CD14-positive monocyte (primary cell): ENCODE data around the gene SLC22A16. TPM values are rescaled to one million over a fixed set of nuclear protein-coding genes. Genes with fewer than 3 reads are reported as not detected.

Experiments used
- DNase-seq, 3 donors: peaks; one replicate each; pipeline ENCODE4 v3.0.0-alpha.2; 2011 to 2022
- H2AFZ ChIP-seq: 2 replicates; pipeline ENCODE4 v1.6.0; 2012; ENCODE audit warnings: mild to moderate bottlenecking, low read depth, low read length, inconsistent platforms; ENCODE audit not compliant: insufficient read depth, poor library complexity, severe bottlenecking
- H3K27ac ChIP-seq, 2 donors: 1 replicate in 1 of 2; 2 replicates in 1 of 2; pipeline ENCODE4 v1.5.1; 2012 to 2013; ENCODE audit warnings: low read length in 2 of 2, control low read depth in 1 of 2, inconsistent platforms in 1 of 2, low read depth in 1 of 2, mild to moderate bottlenecking in 1 of 2
- H3K27me3 ChIP-seq, 2 donors: one replicate each; pipeline versions ENCODE4 v1.6.0 to v1.6.1; 2011 to 2013; ENCODE audit warnings: low read length in 2 of 2; ENCODE audit not compliant: control insufficient read depth in 2 of 2, insufficient read depth in 2 of 2
- H3K36me3 ChIP-seq, 2 donors: replicated peaks in 1 of 2; 1 replicate in 1 of 2; 2 replicates in 1 of 2; pipeline versions ENCODE4 v1.5.1 to v1.6.1; 2012 to 2013; ENCODE audit warnings: low read length in 2 of 2, control low read depth in 1 of 2, inconsistent platforms in 1 of 2, mild to moderate bottlenecking in 1 of 2; ENCODE audit not compliant: insufficient read depth in 2 of 2, control insufficient read depth in 1 of 2
- H3K4me1 ChIP-seq, 2 donors: 1 replicate in 1 of 2; 2 replicates in 1 of 2; pipeline versions ENCODE4 v1.5.1 to v1.6.1; 2012 to 2013; ENCODE audit warnings: low read length in 2 of 2, control low read depth in 1 of 2, inconsistent platforms in 1 of 2, mild to moderate bottlenecking in 1 of 2, moderate library complexity in 1 of 2; ENCODE audit not compliant: insufficient read depth in 2 of 2, control insufficient read depth in 1 of 2
- H3K4me2 ChIP-seq: replicated peaks from 2 replicates; pipeline ENCODE3; 2012; ENCODE audit warnings: low read length, moderate library complexity, mild to moderate bottlenecking; ENCODE audit not compliant: poor library complexity, severe bottlenecking; ENCODE audit errors: extremely low read depth
- H3K4me3 ChIP-seq, 3 experiments: fragments of 200-600 bp in 1 of 3; sonication (generic) in 1 of 3; replicated peaks in 1 of 3; 1 replicate in 2 of 3; 2 replicates in 1 of 3; pipeline ENCODE4 v1.5.1; 2011 to 2013; ENCODE audit warnings: low read length in 3 of 3, mild to moderate bottlenecking in 3 of 3, control low read depth in 2 of 3, low read depth in 2 of 3, inconsistent platforms in 1 of 3, moderate library complexity in 1 of 3
- H3K79me2 ChIP-seq: 2 replicates; pipeline ENCODE4 v1.6.0; 2012; ENCODE audit warnings: mild to moderate bottlenecking, control low read depth, inconsistent platforms, low read length, moderate library complexity; ENCODE audit not compliant: insufficient read depth
- H3K9ac ChIP-seq: 2 replicates; pipeline ENCODE4 v1.6.0; 2017; ENCODE audit warnings: low read length, mild to moderate bottlenecking; ENCODE audit not compliant: insufficient read depth, poor library complexity, severe bottlenecking
- H3K9me3 ChIP-seq, 2 donors: replicated peaks in 1 of 2; 1 replicate in 1 of 2; 2 replicates in 1 of 2; pipeline versions ENCODE4 v1.5.1 to v1.6.1; 2012 to 2013; ENCODE audit warnings: low read length in 2 of 2, control low read depth in 1 of 2; ENCODE audit not compliant: control insufficient read depth in 1 of 2, insufficient read depth in 1 of 2
- H4K20me1 ChIP-seq: 2 replicates; pipeline ENCODE4 v1.6.0; 2012; ENCODE audit warnings: mild to moderate bottlenecking, low read length, control low read depth, moderate library complexity; ENCODE audit not compliant: insufficient read depth
- H3K27ac Mint-ChIP-seq, 7 donors: one replicate each; pipeline ENCODE4 v1.8.0; 2020; ENCODE audit warnings: mild to moderate bottlenecking in 7 of 7, mixed read lengths in 7 of 7, moderate library complexity in 6 of 7, inconsistent platforms in 2 of 7
- H3K27me3 Mint-ChIP-seq, 3 donors: one replicate each; pipeline ENCODE4 v1.8.0; 2021 to 2022; ENCODE audit warnings: low read depth in 3 of 3, mild to moderate bottlenecking in 3 of 3, mixed read lengths in 3 of 3, moderate library complexity in 3 of 3, inconsistent platforms in 1 of 3
- H3K36me3 Mint-ChIP-seq, 2 donors: one replicate each; pipeline ENCODE4 v1.8.0; 2020; ENCODE audit warnings: mixed read lengths in 2 of 2, inconsistent platforms in 1 of 2, mild to moderate bottlenecking in 1 of 2
- H3K4me1 Mint-ChIP-seq: one replicate; pipeline ENCODE4 v1.8.0; 2020; ENCODE audit warnings: mild to moderate bottlenecking, mixed read lengths
- H3K4me3 Mint-ChIP-seq, 2 donors: one replicate each; pipeline ENCODE4 v1.8.0; 2020; ENCODE audit warnings: mild to moderate bottlenecking in 2 of 2, mixed read lengths in 2 of 2, moderate library complexity in 1 of 2
- H3K9me3 Mint-ChIP-seq, 7 donors: one replicate each; pipeline ENCODE4 v1.8.0; 2020 to 2022; ENCODE audit warnings: mixed read lengths in 7 of 7, mild to moderate bottlenecking in 6 of 7, moderate library complexity in 6 of 7, inconsistent platforms in 2 of 7
- WGBS: methylation state at CpG from one replicate; pipeline ENCODE4 v1.1.5; 2013; ENCODE audit warnings: missing lambda C conversion rate; ENCODE audit not compliant: insufficient coverage; 5-methylcytosine and 5-hydroxymethylcytosine counted together
- intact Hi-C, 2 donors: fragments of 100-400 bp; cut with micrococcal nuclease; formaldehyde crosslinking; loops; one replicate each; pipeline versions ENCODE4 v1.15.0 to v1.15.1; 2023
- polyA plus RNA-seq, 3 donors: library from polyadenylated mRNA; depleted of rRNA in 1 of 3; unstranded in 2 of 3; stranded (reverse) in 1 of 3; fragments of 300-500 nt in 2 of 3; fragments of >200 nt in 1 of 3; fragmentation: Illumina TruSeq in 2 of 3; gene quantifications; 1 replicate in 2 of 3; 2 replicates in 1 of 3; pipeline ENCODE4 v1.2.3, GENCODE V29; 2012 to 2021
- TF ChIP-seq, protein P1 (sequence below): fragments of 200-600 bp; IDR thresholded peaks from one replicate; pipeline ENCODE4 v1.8.0; 2022; ENCODE audit warnings: antibody characterized with exemption, mild to moderate bottlenecking

SLC22A16 gene
- polyA plus RNA-seq, 3 donors, result 1.8 to 15.6 (median 4.0) TPM

GRCh38 chr6:110495949-110496348 lies 19.5 kb upstream of the SLC22A16 start:
- Histone ChIP-seq H2AFZ (no peak overlapping the region), H3K9me3 (peaks cover 0 to 3% of the 10 kb centered on the region in 2 donors), H3K9ac (no peak overlapping the region), H3K27me3 (no peaks in the 10 kb centered on the region), H3K27ac (no peak overlapping the region), H3K79me2 (no peaks in the 10 kb centered on the region), H3K4me2 (no peak overlapping the region), H4K20me1 (no peaks in the 10 kb centered on the region), H3K36me3 (no peaks in the 10 kb centered on the region), H3K4me3 (no peak overlapping the region), H3K4me1 (no peaks in the 10 kb centered on the region)
- H3K36me3 Mint-ChIP-seq, result peaks cover 0 to 4% of the 10 kb centered on the region in 2 donors
- no peak overlapping the region for H3K4me3 Mint-ChIP-seq
- intact Hi-C loops, result no loop called here
- TF ChIP-seq, protein P1, sequence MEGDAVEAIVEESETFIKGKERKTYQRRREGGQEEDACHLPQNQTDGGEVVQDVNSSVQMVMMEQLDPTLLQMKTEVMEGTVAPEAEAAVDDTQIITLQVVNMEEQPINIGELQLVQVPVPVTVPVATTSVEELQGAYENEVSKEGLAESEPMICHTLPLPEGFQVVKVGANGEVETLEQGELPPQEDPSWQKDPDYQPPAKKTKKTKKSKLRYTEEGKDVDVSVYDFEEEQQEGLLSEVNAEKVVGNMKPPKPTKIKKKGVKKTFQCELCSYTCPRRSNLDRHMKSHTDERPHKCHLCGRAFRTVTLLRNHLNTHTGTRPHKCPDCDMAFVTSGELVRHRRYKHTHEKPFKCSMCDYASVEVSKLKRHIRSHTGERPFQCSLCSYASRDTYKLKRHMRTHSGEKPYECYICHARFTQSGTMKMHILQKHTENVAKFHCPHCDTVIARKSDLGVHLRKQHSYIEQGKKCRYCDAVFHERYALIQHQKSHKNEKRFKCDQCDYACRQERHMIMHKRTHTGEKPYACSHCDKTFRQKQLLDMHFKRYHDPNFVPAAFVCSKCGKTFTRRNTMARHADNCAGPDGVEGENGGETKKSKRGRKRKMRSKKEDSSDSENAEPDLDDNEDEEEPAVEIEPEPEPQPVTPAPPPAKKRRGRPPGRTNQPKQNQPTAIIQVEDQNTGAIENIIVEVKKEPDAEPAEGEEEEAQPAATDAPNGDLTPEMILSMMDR, result no peak
- H3K27me3 Mint-ChIP-seq, result peaks cover 0 to 5% (median 2%) of the 10 kb centered on the region in 3 donors
- H3K4me1 Mint-ChIP-seq, result peaks cover 11% of the 10 kb centered on the region
- peaks cover 0 to 8% (median 6%) of the 10 kb centered on the region in 7 donors for H3K9me3 Mint-ChIP-seq
- peak overlapping the region in 1 of 7 donors; percentile 5 for H3K27ac Mint-ChIP-seq
- DNase-seq, result no peak
- WGBS, result 93% methylated on average over 3 of the region's 4 CpGs

- H2AFZ ChIP-seq, result no peak overlapping the region
- WGBS, result 100% methylated on average over 3 of the region's 9 CpGs
- H3K4me1 Mint-ChIP-seq, result peaks cover 7% of the 10 kb centered on the region
- H3K4me3 Mint-ChIP-seq, result no peak overlapping the region
- no peaks in the 10 kb centered on the region for H4K20me1 ChIP-seq
- no peak overlapping the region for H3K9ac ChIP-seq
- H3K9me3 ChIP-seq, result no peaks in the 10 kb centered on the region
- no peak overlapping the region for H3K27ac Mint-ChIP-seq
- H3K9me3 Mint-ChIP-seq, result peaks cover 0 to 4% (median 0%) of the 10 kb centered on the region in 7 donors
- H3K27me3 ChIP-seq, result no peaks in the 10 kb centered on the region
- no peak overlapping the region for H3K27ac ChIP-seq
- no peak overlapping the region for H3K4me3 ChIP-seq
- peaks cover 0 to 5% (median 2%) of the 10 kb centered on the region in 3 donors for H3K27me3 Mint-ChIP-seq
- no peak for DNase-seq
- TF ChIP-seq, protein P1, result no peak
- peaks cover 0 to 4% of the 10 kb centered on the region in 2 donors for H3K36me3 Mint-ChIP-seq
- H3K4me2 ChIP-seq, result no peak overlapping the region
- no peaks in the 10 kb centered on the region for H3K79me2 ChIP-seq
- H3K4me1 ChIP-seq, result no peaks in the 10 kb centered on the region
- no peaks in the 10 kb centered on the region for H3K36me3 ChIP-seq
- intact Hi-C loops, result no loop called here
Measured at GRCh38 chr6:110493253-110493800, 16.9 kb upstream of the SLC22A16 start.
